Measurements from ENCODE around the gene RDX.
"Not testable (repeated sequence)": the region's sequence is repeated elsewhere in the genome, so short reads cannot be mapped to it uniquely, and the experiment has no call there.

Gene RDX

DNA sequence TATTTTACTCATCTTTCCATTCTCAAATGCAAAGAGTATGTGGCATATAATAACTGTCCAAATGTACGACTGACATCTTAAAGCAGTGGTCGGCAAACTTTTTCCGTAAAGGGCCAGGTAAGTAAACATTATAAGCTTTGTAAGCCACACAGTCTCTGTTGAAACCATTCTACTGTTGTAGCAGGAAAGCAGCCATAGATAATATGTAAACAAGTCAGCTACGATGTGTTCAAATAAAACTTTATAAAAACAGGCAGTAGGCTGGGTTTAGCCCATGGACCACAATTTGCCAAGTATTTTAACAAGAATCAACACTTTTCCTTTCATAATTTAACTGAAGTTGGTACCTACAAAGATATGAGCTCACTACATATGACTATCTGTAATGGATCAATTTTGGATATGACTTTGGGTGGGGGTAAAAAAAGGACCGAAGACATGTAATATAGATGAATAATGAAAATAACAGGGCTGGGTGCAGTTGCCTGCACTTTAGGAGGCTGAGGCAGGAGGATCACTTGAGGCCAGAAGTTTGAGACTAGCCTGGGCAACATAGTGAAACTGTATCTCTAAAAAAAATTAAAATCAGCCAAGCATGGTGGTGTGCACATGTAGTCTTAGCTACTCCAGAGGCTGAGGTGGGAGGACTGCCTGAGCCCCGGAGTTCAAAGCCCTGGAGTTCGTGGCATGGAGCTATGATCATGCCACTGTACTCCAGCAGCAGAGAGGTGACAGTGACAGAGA lies 5.7 kb downstream of the RDX start:
- Histone ChIP-seq H3K9ac (ENCODE audit: low read length) (no peak overlapping the region), H3K9me3 (ENCODE audit: low read length) (no peaks in the 10 kb centered on the region), H3K27me3 (ENCODE audit: control insufficient read depth in 1 of 2, insufficient read depth in 2 of 2, low read length in 2 of 2) (no peaks in the 10 kb centered on the region), H3K4me3 (ENCODE audit: low read depth in 1 of 2, low read length in 2 of 2) (no peak overlapping the region), H3K27ac (ENCODE audit: low read depth, low read length) (no peak overlapping the region), H3K4me1 (ENCODE audit: insufficient read depth, low read length) (peaks cover 29% of the 10 kb centered on the region), H3K36me3 (ENCODE audit: insufficient read depth, low read length) (no peaks in the 10 kb centered on the region)

GRCh38 chr11:110289472-110289871 lies 6.9 kb downstream of the RDX start:
- H3K27ac ChIP-seq (ENCODE audit: low read depth, low read length) = no peak overlapping the region
- H3K4me1 ChIP-seq (ENCODE audit: insufficient read depth, low read length) = peaks cover 23% of the 10 kb centered on the region
- H3K9ac ChIP-seq (ENCODE audit: low read length) = no peak overlapping the region
- no peak overlapping the region for H3K4me3 ChIP-seq (ENCODE audit: low read depth in 1 of 2, low read length in 2 of 2)
- H3K27me3 ChIP-seq (ENCODE audit: control insufficient read depth in 1 of 2, insufficient read depth in 2 of 2, low read length in 2 of 2) = no peaks in the 10 kb centered on the region
- no peaks in the 10 kb centered on the region for H3K9me3 ChIP-seq (ENCODE audit: low read length)
- no peaks in the 10 kb centered on the region for H3K36me3 ChIP-seq (ENCODE audit: insufficient read depth, low read length)

- Histone ChIP-seq H3K4me3 (ENCODE audit: low read depth in 1 of 2, low read length in 2 of 2) (no peak overlapping the region), H3K9ac (ENCODE audit: low read length) (no peak overlapping the region), H3K36me3 (ENCODE audit: insufficient read depth, low read length) (no peaks in the 10 kb centered on the region), H3K27me3 (ENCODE audit: control insufficient read depth in 1 of 2, insufficient read depth in 2 of 2, low read length in 2 of 2) (no peaks in the 10 kb centered on the region), H3K4me1 (ENCODE audit: insufficient read depth, low read length) (peaks cover 14% of the 10 kb centered on the region), H3K9me3 (ENCODE audit: low read length) (no peaks in the 10 kb centered on the region), H3K27ac (ENCODE audit: low read depth, low read length) (no peak overlapping the region)
Measured at GRCh38 chr11:110287537-110287936, 8.9 kb downstream of the RDX start.

DNA sequence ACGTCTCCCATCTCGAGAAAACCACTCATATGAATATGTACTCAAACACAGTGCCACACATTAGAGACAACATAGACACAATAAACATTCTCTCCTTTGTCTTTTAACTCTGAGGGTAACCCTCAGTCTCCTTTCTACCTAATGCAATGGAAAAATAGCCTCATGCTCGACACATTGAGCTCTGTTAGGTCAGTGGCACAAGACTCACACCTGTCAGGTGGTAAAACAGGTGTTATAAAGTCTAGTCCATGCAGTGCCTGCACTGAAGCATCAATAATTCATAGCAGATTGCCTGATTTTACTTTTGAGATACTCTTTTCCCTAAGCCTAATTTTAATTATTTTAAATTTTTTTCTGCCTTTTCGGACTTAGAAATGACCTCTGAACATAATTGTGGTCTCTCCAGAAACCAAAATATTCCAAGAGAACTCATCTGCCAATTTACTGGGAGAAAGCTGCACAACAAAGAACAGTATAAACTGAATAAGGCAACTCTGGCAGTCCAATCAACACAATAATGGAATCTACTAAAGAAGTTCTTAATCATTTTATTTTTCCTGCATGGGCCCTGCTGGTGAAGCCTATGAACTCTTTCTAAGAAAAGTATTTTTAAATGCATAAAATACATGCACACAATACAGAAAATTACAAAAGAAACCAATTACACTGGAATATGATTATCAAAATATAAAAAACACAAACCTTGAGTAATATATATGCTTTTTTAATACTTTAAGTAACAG lies 9.9 kb downstream of the RDX start:
- Histone ChIP-seq H3K9me3 (ENCODE audit: low read length) (no peaks in the 10 kb centered on the region), H3K27me3 (ENCODE audit: control insufficient read depth in 1 of 2, insufficient read depth in 2 of 2, low read length in 2 of 2) (no peaks in the 10 kb centered on the region), H3K36me3 (ENCODE audit: insufficient read depth, low read length) (no peaks in the 10 kb centered on the region), H3K9ac (ENCODE audit: low read length) (no peak overlapping the region), H3K27ac (ENCODE audit: low read depth, low read length) (no peak overlapping the region), H3K4me3 (ENCODE audit: low read depth in 1 of 2, low read length in 2 of 2) (no peak overlapping the region), H3K4me1 (ENCODE audit: insufficient read depth, low read length) (peaks cover 14% of the 10 kb centered on the region)

DNA sequence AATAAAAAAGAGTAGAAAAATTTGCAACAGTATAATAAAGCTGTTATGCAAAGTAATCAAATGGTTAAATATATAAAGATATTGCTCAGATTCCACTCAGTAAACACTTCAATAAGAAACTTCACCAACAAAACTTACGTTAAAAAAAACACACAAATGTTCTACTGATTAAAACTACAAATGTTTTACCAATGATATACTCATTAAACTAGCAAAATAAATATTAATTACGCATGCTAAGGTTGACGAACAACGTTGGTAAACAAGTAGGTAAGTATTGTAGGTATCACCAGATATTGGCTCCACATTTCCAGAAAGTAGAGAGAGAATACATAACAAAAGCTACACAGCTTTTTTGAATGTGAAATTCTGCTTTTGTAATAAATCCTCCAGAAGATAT lies 12.6 kb downstream of the RDX start:
- Histone ChIP-seq H3K36me3 (ENCODE audit: insufficient read depth, low read length) (peaks cover 5% of the 10 kb centered on the region), H3K4me1 (ENCODE audit: insufficient read depth, low read length) (peaks cover 14% of the 10 kb centered on the region), H3K9ac (ENCODE audit: low read length) (no peak overlapping the region), H3K9me3 (ENCODE audit: low read length) (no peaks in the 10 kb centered on the region), H3K27ac (ENCODE audit: low read depth, low read length) (no peak overlapping the region), H3K27me3 (ENCODE audit: control insufficient read depth in 1 of 2, insufficient read depth in 2 of 2, low read length in 2 of 2) (no peaks in the 10 kb centered on the region), H3K4me3 (ENCODE audit: low read depth in 1 of 2, low read length in 2 of 2) (no peak overlapping the region)

DNA sequence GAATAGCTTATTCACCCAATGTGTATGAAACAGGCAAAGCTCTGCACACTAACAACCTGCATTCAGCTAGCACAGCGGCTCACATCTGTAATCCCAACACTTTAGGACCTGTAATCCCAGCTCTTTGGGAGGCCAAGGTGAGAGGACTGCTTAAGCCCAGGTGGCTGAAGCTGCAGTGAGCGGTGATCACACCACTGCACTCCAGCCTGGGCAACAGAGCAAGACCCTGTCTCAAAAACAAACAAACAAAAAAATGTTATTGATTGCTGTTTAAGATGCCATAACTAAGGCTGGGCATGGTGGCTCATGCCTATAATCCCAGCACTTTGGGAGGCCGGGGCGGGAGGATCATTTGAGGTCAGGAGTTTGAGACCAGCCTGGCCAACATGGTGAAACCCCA lies 15.8 kb downstream of the RDX start:
- not testable (repeated sequence) for H3K27ac ChIP-seq (ENCODE audit: low read depth, low read length); H3K4me1 ChIP-seq (ENCODE audit: insufficient read depth, low read length); H3K36me3 ChIP-seq (ENCODE audit: insufficient read depth, low read length); H3K4me3 ChIP-seq (ENCODE audit: low read depth in 1 of 2, low read length in 2 of 2); H3K9me3 ChIP-seq (ENCODE audit: low read length); H3K9ac ChIP-seq (ENCODE audit: low read length); H3K27me3 ChIP-seq (ENCODE audit: control insufficient read depth in 1 of 2, insufficient read depth in 2 of 2, low read length in 2 of 2)

GRCh38 chr11:110279881-110280280 lies 16.5 kb downstream of the RDX start:
- Histone ChIP-seq H3K9ac (ENCODE audit: low read length) (no peak overlapping the region), H3K4me1 (ENCODE audit: insufficient read depth, low read length) (no peaks in the 10 kb centered on the region), H3K27ac (ENCODE audit: low read depth, low read length) (no peak overlapping the region), H3K36me3 (ENCODE audit: insufficient read depth, low read length) (peaks cover 7% of the 10 kb centered on the region), H3K27me3 (ENCODE audit: control insufficient read depth in 1 of 2, insufficient read depth in 2 of 2, low read length in 2 of 2) (no peaks in the 10 kb centered on the region), H3K4me3 (ENCODE audit: low read depth in 1 of 2, low read length in 2 of 2) (no peak overlapping the region), H3K9me3 (ENCODE audit: low read length) (no peaks in the 10 kb centered on the region)

DNA sequence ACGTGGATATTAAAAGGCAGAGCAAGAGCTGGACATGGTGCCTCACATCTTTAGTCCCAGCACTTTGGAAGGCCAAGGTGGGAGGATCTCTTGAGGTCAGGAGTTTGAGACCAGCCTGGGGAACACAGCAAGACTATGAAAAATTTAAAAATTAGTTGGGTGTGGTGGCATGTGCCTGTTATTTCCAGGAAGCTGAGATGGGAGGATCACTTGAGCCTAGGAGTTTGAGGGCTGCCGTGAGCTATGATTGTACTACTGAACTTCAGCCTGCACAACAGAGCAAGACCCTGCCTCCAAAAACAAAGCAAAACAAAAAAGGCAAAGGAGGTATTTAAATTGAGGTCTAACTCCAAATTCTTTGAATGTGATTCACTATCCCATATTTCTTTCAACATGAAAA lies 23.5 kb downstream of the RDX start:
- Histone ChIP-seq H3K27ac (ENCODE audit: low read depth, low read length) (no peak overlapping the region), H3K27me3 (ENCODE audit: control insufficient read depth in 1 of 2, insufficient read depth in 2 of 2, low read length in 2 of 2) (no peaks in the 10 kb centered on the region), H3K9ac (ENCODE audit: low read length) (no peak overlapping the region), H3K4me3 (ENCODE audit: low read depth in 1 of 2, low read length in 2 of 2) (no peak overlapping the region), H3K36me3 (ENCODE audit: insufficient read depth, low read length) (peaks cover 17% of the 10 kb centered on the region), H3K4me1 (ENCODE audit: insufficient read depth, low read length) (no peaks in the 10 kb centered on the region), H3K9me3 (ENCODE audit: low read length) (no peaks in the 10 kb centered on the region)

GRCh38 chr11:110269996-110270395 lies 26.4 kb downstream of the RDX start:
- H3K4me3 ChIP-seq (ENCODE audit: low read depth in 1 of 2, low read length in 2 of 2) = no peak overlapping the region
- H3K36me3 ChIP-seq (ENCODE audit: insufficient read depth, low read length) = peaks cover 17% of the 10 kb centered on the region

GRCh38 chr11:110268441-110268840 lies 28.0 kb downstream of the RDX start:
- Histone ChIP-seq H3K9me3 (ENCODE audit: low read length) (no peaks in the 10 kb centered on the region), H3K27me3 (ENCODE audit: control insufficient read depth in 1 of 2, insufficient read depth in 2 of 2, low read length in 2 of 2) (no peaks in the 10 kb centered on the region), H3K36me3 (ENCODE audit: insufficient read depth, low read length) (peaks cover 17% of the 10 kb centered on the region), H3K4me3 (ENCODE audit: low read depth in 1 of 2, low read length in 2 of 2) (no peak overlapping the region), H3K4me1 (ENCODE audit: insufficient read depth, low read length) (no peaks in the 10 kb centered on the region), H3K27ac (ENCODE audit: low read depth, low read length) (no peak overlapping the region), H3K9ac (ENCODE audit: low read length) (no peak overlapping the region)

More at GRCh38 chr11:110269996-110270395, 26.4 kb downstream of the RDX start:
- Histone ChIP-seq H3K27me3 (ENCODE audit: control insufficient read depth in 1 of 2, insufficient read depth in 2 of 2, low read length in 2 of 2) (no peaks in the 10 kb centered on the region), H3K9me3 (ENCODE audit: low read length) (no peaks in the 10 kb centered on the region), H3K27ac (ENCODE audit: low read depth, low read length) (no peak overlapping the region), H3K9ac (ENCODE audit: low read length) (no peak overlapping the region), H3K4me1 (ENCODE audit: insufficient read depth, low read length) (no peaks in the 10 kb centered on the region)

GRCh38 chr11:110262072-110262403 lies 34.4 kb downstream of the RDX start:
- no peak overlapping the region for H3K4me3 ChIP-seq (ENCODE audit: low read depth in 1 of 2, low read length in 2 of 2)
- H3K4me1 ChIP-seq (ENCODE audit: insufficient read depth, low read length) = no peaks in the 10 kb centered on the region
- H3K27ac ChIP-seq (ENCODE audit: low read depth, low read length) = no peak overlapping the region
- no peaks in the 10 kb centered on the region for H3K27me3 ChIP-seq (ENCODE audit: control insufficient read depth in 1 of 2, insufficient read depth in 2 of 2, low read length in 2 of 2)
- no peak overlapping the region for H3K9ac ChIP-seq (ENCODE audit: low read length)
- H3K9me3 ChIP-seq (ENCODE audit: low read length) = no peaks in the 10 kb centered on the region
- peaks cover 19% of the 10 kb centered on the region for H3K36me3 ChIP-seq (ENCODE audit: insufficient read depth, low read length)
